ENCODE results near the gene ZNF837. TPM values are rescaled to one million over a fixed set of nuclear protein-coding genes. Genes with fewer than 3 reads are reported as not detected.
A peak's percentile ranks its signal among the peaks of the same experiment; 100 is the strongest.

ZNF837 gene
- total and polyA plus RNA-seq, 2 experiments from 2014 or later = 5.0 to 5.4 TPM

- no peaks in the 10 kb centered on the region for H4K20me1 ChIP-seq (ENCODE audit: insufficient read depth, poor library complexity, severe bottlenecking)
- no peak for DNase-seq (ENCODE audit: low spot score)
- WGBS (ENCODE audit: low lambda C conversion rate, missing lambda C conversion rate) = 96% methylated on average over 6 of the region's 6 CpGs
These were observed 55.4 kb downstream of the ZNF837 start for GRCh38 chr19:58325311-58326022.

GRCh38 chr19:58319241-58319640, 61.6 kb downstream of the ZNF837 start:
- no peak overlapping the region for H2AFZ ChIP-seq
- WGBS (ENCODE audit: low lambda C conversion rate, missing lambda C conversion rate) = 93% methylated on average over 10 of the region's 10 CpGs
- H3K9me3 ChIP-seq (ENCODE audit: low read depth) = no peaks in the 10 kb centered on the region
- TF ChIP-seq CTCF (IDR thresholded peaks at IDR 0.05; ENCODE audit: poor library complexity) (no peak), EZH2 (IDR thresholded peaks at IDR 0.05; ENCODE audit: borderline replicate concordance) (no peak), EZH2phosphoT487 (IDR thresholded peaks at IDR 0.05; ENCODE audit: low read depth, severe bottlenecking, unreplicated experiment) (no peak)
- no peak overlapping the region for H3K4me3 ChIP-seq
- H3K27me3 ChIP-seq = no peaks in the 10 kb centered on the region
- H3K4me2 ChIP-seq = no peak overlapping the region
- peaks cover 10% of the 10 kb centered on the region for H3K79me2 ChIP-seq
- no peak for DNase-seq (ENCODE audit: low spot score)
- no peaks in the 10 kb centered on the region for H3K4me1 ChIP-seq (ENCODE audit: insufficient read depth)
- H3K27ac ChIP-seq = no peak overlapping the region
- no peaks in the 10 kb centered on the region for H3K9me2 ChIP-seq (replicated peaks; ENCODE audit: insufficient read depth)
- H3K36me3 ChIP-seq (replicated peaks; ENCODE audit: insufficient read depth, low read depth) = no peaks in the 10 kb centered on the region
- no peaks in the 10 kb centered on the region for H4K20me1 ChIP-seq (ENCODE audit: insufficient read depth, poor library complexity, severe bottlenecking)

More at GRCh38 chr19:58325311-58326022, 55.4 kb downstream of the ZNF837 start:
- no peaks in the 10 kb centered on the region for H3K36me3 ChIP-seq (replicated peaks; ENCODE audit: insufficient read depth, low read depth)
- H3K4me1 ChIP-seq (ENCODE audit: insufficient read depth) = peaks cover 12% of the 10 kb centered on the region
- peaks cover 56% of the 10 kb centered on the region for H3K79me2 ChIP-seq
- H3K9me2 ChIP-seq (replicated peaks; ENCODE audit: insufficient read depth) = no peaks in the 10 kb centered on the region
- H3K27me3 ChIP-seq = no peaks in the 10 kb centered on the region
- H2AFZ ChIP-seq = no peak overlapping the region
- H3K27ac ChIP-seq = no peak overlapping the region
- H3K9me3 ChIP-seq (ENCODE audit: low read depth) = no peaks in the 10 kb centered on the region
- peak overlapping the region; percentile 81 for H3K4me2 ChIP-seq
- no peak overlapping the region for H3K4me3 ChIP-seq
- no peak for TF ChIP-seq CTCF (IDR thresholded peaks at IDR 0.05; ENCODE audit: poor library complexity)
- no peak for TF ChIP-seq EZH2phosphoT487 (IDR thresholded peaks at IDR 0.05; ENCODE audit: low read depth, severe bottlenecking, unreplicated experiment)
- TF ChIP-seq EZH2 (IDR thresholded peaks at IDR 0.05; ENCODE audit: borderline replicate concordance) = no peak

DNA sequence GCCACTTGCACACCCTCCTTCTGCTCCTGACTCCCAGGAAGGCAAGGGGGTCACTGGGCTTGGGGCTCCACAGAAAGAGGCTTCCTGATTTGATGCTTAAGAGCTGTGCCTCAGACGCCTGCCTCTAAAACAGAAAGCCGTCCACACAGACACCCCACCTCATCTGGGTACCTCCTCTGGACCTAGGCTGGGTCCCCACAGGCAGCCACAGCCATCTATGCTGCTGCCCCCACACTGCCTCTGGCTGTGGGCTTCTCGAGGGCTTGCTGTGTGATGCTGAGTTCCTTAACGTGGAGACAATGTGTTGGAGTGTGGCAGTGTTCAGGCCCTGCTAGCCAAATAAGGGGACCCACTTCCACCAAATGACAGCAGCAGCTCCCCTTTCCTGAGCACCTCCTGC, 62.5 kb downstream of the ZNF837 start:
- Histone ChIP-seq H4K20me1 (ENCODE audit: insufficient read depth, poor library complexity, severe bottlenecking) (no peaks in the 10 kb centered on the region), H3K9me3 (ENCODE audit: low read depth) (no peaks in the 10 kb centered on the region), H3K27ac (no peak overlapping the region), H3K4me3 (no peak overlapping the region), H3K79me2 (peaks cover 2% of the 10 kb centered on the region), H3K4me1 (ENCODE audit: insufficient read depth) (no peaks in the 10 kb centered on the region), H3K36me3 (replicated peaks; ENCODE audit: insufficient read depth, low read depth) (no peaks in the 10 kb centered on the region), H3K27me3 (no peaks in the 10 kb centered on the region), H3K4me2 (no peak overlapping the region), H2AFZ (no peak overlapping the region), H3K9me2 (replicated peaks; ENCODE audit: insufficient read depth) (no peaks in the 10 kb centered on the region)
- 88% methylated on average over 4 of the region's 4 CpGs for WGBS (ENCODE audit: low lambda C conversion rate, missing lambda C conversion rate)
- no peak for TF ChIP-seq EZH2 (IDR thresholded peaks at IDR 0.05; ENCODE audit: borderline replicate concordance)
- no peak for TF ChIP-seq CTCF (IDR thresholded peaks at IDR 0.05; ENCODE audit: poor library complexity)
- no peak for TF ChIP-seq EZH2phosphoT487 (IDR thresholded peaks at IDR 0.05; ENCODE audit: low read depth, severe bottlenecking, unreplicated experiment)
- peak; percentile 1 for DNase-seq (ENCODE audit: low spot score)

Small RNAs within 50 kb of the gene (microRNA-seq; reads per million reads assigned to microRNA genes)
- gene MIR4754 = not detected
- not detected for gene MIR6806

Small RNAs within 50 kb of the gene (small RNA-seq; reads per million reads assigned to genes)
- gene MIR4754 (not detected), gene MIR6806 (0.09 reads per million), gene RNA5SP473 (0.12 reads per million)

Other genes starting within 250 kb of the ZNF837 start
- gene ZNF329, start 230.2 kb downstream of the ZNF837 start, total RNA-seq = 17.0 and 18.4 TPM in 2 replicates
- gene ZNF329, start 230.2 kb downstream of the ZNF837 start, polyA plus RNA-seq = 1.8 and 2.8 TPM in 2 replicates
- 28.1 and 28.8 TPM in 2 replicates for gene ZNF274, start 198.0 kb downstream of the ZNF837 start, total RNA-seq
- 29.0 and 30.8 TPM in 2 replicates for gene ZNF274, start 198.0 kb downstream of the ZNF837 start, polyA plus RNA-seq
- gene ZNF544, start 152.1 kb downstream of the ZNF837 start, total RNA-seq = 19.3 and 34.1 TPM in 2 replicates
- gene ZNF544, start 152.1 kb downstream of the ZNF837 start, polyA plus RNA-seq = 12.3 and 17.2 TPM in 2 replicates
- gene ZNF8, start 102.1 kb downstream of the ZNF837 start, total RNA-seq = 7.1 and 8.7 TPM in 2 replicates
- gene ZNF8, start 102.1 kb downstream of the ZNF837 start, polyA plus RNA-seq = 1.0 and 1.4 TPM in 2 replicates
- gene ERVK3-1, start 75.7 kb downstream of the ZNF837 start, total RNA-seq = 57.9 and 73.2 TPM in 2 replicates
- gene ERVK3-1, start 75.7 kb downstream of the ZNF837 start, polyA plus RNA-seq = 68.9 and 71.7 TPM in 2 replicates
- gene ZSCAN22, start 54.0 kb downstream of the ZNF837 start, total RNA-seq = 1.3 and 2.0 TPM in 2 replicates
- 2.2 and 3.0 TPM in 2 replicates for gene ZSCAN22, start 54.0 kb downstream of the ZNF837 start, polyA plus RNA-seq
- gene A1BG, start 27.5 kb downstream of the ZNF837 start, total RNA-seq = 35.9 and 45.5 TPM in 2 replicates
- gene A1BG, start 27.5 kb downstream of the ZNF837 start, polyA plus RNA-seq = 106 and 108 TPM in 2 replicates
- 1.5 and 1.6 TPM in 2 replicates for gene ZNF497, start 18.3 kb downstream of the ZNF837 start, total RNA-seq
- gene ZNF497, start 18.3 kb downstream of the ZNF837 start, polyA plus RNA-seq = 3.3 and 4.3 TPM in 2 replicates
- gene RPS5, start 6.2 kb upstream of the ZNF837 start, total RNA-seq = 1,644 and 2,420 TPM in 2 replicates
- gene RPS5, start 6.2 kb upstream of the ZNF837 start, polyA plus RNA-seq = 562 and 565 TPM in 2 replicates
- not detected in 2 replicates for gene RNF225, start 14.6 kb upstream of the ZNF837 start, total RNA-seq
- gene RNF225, start 14.6 kb upstream of the ZNF837 start, polyA plus RNA-seq = 0.47 TPM in 1 of 2 replicates, not detected in the other
- gene ZNF584, start 27.6 kb upstream of the ZNF837 start, total RNA-seq = 4.5 and 5.5 TPM in 2 replicates
- gene ZNF584, start 27.6 kb upstream of the ZNF837 start, polyA plus RNA-seq = 4.5 and 7.9 TPM in 2 replicates
- gene ZNF132, start 59.1 kb upstream of the ZNF837 start, total RNA-seq = 1.0 and 1.5 TPM in 2 replicates
- 0.35 and 0.95 TPM in 2 replicates for gene ZNF132, start 59.1 kb upstream of the ZNF837 start, polyA plus RNA-seq
- gene ZNF324B, start 70.6 kb upstream of the ZNF837 start, total RNA-seq = 5.8 and 7.0 TPM in 2 replicates
- 1.9 and 2.4 TPM in 2 replicates for gene ZNF324B, start 70.6 kb upstream of the ZNF837 start, polyA plus RNA-seq
- 8.7 and 13.1 TPM in 2 replicates for gene ZNF324, start 86.0 kb upstream of the ZNF837 start, total RNA-seq
- 9.1 and 9.3 TPM in 2 replicates for gene ZNF324, start 86.0 kb upstream of the ZNF837 start, polyA plus RNA-seq
- 11.2 and 20.5 TPM in 2 replicates for gene ZNF446, start 95.3 kb upstream of the ZNF837 start, total RNA-seq
- 13.8 and 20.7 TPM in 2 replicates for gene ZNF446, start 95.3 kb upstream of the ZNF837 start, polyA plus RNA-seq
- 8.4 and 9.0 TPM in 2 replicates for gene SLC27A5, start 131.0 kb upstream of the ZNF837 start, total RNA-seq
- gene SLC27A5, start 131.0 kb upstream of the ZNF837 start, polyA plus RNA-seq = 13.8 and 19.1 TPM in 2 replicates
- gene ZBTB45, start 138.8 kb upstream of the ZNF837 start, total RNA-seq = 3.3 and 5.4 TPM in 2 replicates
- gene ZBTB45, start 138.8 kb upstream of the ZNF837 start, polyA plus RNA-seq = 18.5 and 21.6 TPM in 2 replicates
- 189 and 191 TPM in 2 replicates for gene TRIM28, start 163.0 kb upstream of the ZNF837 start, total RNA-seq
- 159 and 180 TPM in 2 replicates for gene TRIM28, start 163.0 kb upstream of the ZNF837 start, polyA plus RNA-seq
- gene CHMP2A, start 174.1 kb upstream of the ZNF837 start, total RNA-seq = 88.4 and 122 TPM in 2 replicates
- 188 and 196 TPM in 2 replicates for gene CHMP2A, start 174.1 kb upstream of the ZNF837 start, polyA plus RNA-seq
- gene UBE2M, start 177.6 kb upstream of the ZNF837 start, total RNA-seq = 48.5 and 54.4 TPM in 2 replicates
- gene UBE2M, start 177.6 kb upstream of the ZNF837 start, polyA plus RNA-seq = 111 TPM in 2 replicates
- gene MZF1, start 192.3 kb upstream of the ZNF837 start, total RNA-seq = 19.0 and 23.5 TPM in 2 replicates
- gene MZF1, start 192.3 kb upstream of the ZNF837 start, polyA plus RNA-seq = 19.9 and 29.0 TPM in 2 replicates

Data from hepatocyte (in vitro differentiated cells).